Activated gamma-delta T cell (primary cell): ENCODE data around the gene PBX4.

Experiments
- DNase-seq: peaks from one replicate; lab custom pipeline; 2025; lab: John Stamatoyannopoulos, UW

PBX4 gene

DNA sequence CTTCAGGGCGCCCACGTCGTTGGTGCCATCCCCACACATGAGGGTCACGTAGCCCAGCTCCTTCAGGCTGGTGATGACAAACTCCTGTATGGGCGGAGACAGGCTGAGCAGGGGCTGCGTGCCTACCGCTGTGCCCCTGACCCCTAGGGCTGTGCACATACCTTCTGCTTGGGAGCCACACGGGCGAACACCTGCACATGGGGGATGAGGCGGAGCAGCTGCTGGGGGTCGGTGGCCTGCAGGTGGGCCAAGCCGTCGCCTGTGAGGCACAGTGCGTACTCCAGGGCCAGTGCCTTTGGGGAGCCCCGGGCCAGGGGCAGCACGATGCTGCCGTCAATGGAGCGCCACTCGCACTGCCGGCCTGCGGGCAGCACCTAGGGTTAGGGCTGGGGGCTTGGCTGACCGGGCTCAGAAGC lies 31.1 kb upstream of the PBX4 start:
- DNase-seq = no peak

DNA sequence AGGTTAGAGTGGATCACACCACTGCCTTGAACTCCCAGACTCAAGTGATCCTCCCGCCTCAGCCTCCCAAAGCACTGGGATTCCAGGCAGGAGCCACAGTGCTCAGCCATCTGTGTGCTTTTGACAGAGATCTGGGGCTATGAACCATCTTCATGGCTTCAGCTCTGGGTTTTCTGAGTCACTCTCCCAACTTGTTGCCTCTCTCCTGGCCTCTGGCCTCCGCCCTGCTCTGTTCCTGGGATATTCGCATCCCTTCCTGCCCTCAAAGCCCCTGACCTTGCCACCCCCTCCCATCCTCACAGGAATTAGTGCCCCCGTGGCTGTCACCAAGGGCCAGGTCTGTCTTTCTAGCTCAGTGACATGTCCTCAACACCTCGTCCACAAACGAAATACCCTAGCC lies 30.7 kb upstream of the PBX4 start:
- DNase-seq = no peak

DNA sequence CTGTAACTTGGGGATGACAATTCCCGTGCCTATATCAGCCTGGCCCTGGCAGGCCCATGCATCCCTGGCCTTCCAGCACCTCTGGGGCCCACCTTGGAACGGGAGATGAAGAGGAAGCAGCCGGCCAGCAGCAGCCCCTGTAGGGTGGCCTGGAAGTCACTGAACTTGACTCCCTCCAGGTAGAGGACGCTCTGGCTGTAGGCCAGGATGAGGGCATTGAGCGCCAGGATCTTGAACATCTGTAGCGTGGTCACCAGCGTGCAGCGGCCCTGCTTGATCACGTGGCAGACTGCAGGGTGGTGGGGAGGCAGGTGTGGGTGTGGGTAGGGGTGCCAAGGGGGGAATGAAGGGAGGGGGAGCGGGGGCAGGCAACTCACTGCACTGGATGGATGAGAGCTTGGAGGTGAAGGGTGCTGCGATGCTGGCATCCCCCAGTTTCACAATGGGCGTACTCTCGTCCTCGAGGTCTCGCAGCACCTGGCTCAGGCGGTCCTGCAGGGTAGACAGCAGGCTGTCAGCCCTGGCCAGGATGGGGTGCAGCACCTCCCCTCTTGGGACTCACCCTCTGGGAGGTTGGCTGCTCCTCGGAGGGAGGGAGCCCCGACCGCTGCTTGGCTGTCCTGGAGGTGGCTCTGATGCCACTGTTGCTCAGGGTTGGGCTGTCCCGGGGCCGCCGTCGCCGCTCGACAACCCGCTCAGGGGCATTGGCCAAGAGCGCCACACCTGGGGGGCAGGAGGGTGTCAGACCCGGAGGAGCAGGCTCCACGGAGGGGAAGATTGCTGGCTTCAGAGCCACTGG lies 28.7 kb upstream of the PBX4 start:
- DNase-seq = no peak

DNA sequence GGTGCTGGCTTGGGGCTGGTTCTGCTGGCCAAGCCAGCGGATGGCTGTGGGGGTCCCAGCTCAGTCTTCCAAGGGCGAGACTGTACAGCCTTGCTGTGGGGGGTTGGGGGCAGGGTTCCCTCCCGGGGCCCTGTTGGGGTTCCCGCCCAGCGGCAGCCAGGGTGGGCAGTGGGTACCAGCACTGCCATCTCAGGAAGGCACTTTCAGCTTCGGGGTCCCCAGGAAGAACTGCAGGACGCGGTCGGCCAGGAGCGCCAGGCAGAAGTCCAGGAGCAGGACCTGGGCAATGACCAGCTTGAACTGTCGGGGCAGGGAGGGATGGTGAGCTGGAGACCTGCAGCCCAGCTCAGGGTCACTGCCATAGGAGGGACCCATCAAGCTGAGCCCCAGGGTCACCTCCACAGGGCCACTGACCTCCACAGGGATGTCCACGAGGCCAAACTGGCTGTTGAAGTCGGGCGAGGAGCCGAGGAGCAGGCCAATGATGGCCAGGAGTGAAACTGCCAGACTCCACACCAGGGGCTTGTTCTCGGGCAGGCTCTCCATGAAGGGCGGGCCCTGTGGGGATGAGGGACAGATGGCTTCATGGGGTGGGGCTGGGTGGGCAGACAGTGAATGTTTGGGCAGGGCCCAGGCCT lies 26.9 kb upstream of the PBX4 start:
- no peak for DNase-seq

DNA sequence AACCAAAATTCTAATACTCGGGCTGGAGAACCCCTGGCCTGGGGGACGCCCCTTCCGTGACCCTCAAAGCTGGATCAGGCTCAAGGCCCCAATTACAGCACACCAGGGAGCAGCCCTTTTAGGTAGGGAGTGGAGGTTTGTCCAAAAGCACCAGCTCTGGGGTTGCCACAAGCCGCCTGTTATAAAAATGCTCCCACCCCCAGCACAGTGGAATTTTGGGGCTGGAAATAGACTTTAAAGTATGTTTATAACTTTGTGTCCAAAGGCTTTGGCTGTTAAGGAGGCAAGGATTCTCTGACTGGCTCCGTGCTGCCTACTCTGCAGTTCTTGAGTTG lies 25.5 kb upstream of the PBX4 start:
- DNase-seq = no peak

DNA sequence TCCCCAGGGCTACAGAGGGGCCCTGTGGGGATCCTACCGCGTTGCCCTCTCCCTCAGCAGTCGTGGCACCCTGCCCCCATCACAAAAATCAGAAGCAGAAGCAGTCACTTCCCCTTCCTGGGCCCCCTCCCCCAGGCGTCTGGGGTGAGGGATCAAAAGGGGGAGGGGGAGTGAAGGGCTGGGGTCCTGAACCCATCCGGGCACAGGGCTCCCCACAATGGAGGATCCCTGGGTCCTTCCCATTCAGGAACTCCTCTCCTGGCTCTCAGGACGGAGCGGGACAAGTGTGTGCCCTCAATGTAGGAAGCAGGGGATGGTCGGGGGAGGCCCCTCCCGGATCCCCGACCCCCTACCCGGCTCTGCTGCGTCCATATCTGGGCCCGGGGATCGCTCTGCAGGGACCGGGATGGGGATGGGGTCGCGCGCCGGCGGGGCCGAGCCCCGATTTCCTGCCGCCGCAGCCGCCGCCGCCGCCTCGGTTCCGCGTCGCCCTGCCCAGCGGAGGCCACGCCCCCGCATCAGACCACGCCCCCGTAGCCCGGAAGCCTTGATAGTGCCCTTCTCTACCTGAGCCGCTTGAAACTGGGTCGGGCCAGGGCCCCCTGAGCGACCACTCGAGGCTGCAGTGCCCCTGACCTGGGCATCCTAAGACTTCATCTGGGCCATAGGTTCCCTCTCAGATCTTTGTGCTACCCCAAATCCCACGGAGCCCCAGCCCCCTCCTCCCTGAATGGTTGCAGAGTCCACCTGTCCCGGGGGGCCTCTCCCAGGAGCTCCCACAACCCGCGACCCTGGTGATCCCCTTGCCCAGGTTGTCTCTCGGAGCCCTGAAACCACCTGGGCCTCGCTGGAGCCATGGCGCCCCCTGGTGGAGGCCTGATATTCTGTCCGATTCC lies 24.9 kb upstream of the PBX4 start, which contains the start of gene GMIP:
GMIP (minus strand) TSS at position 500 of the 896 bp plus-strand sequence; CDS start at position 372, 128 bp downstream.
- peak; percentile 74 for DNase-seq

DNA sequence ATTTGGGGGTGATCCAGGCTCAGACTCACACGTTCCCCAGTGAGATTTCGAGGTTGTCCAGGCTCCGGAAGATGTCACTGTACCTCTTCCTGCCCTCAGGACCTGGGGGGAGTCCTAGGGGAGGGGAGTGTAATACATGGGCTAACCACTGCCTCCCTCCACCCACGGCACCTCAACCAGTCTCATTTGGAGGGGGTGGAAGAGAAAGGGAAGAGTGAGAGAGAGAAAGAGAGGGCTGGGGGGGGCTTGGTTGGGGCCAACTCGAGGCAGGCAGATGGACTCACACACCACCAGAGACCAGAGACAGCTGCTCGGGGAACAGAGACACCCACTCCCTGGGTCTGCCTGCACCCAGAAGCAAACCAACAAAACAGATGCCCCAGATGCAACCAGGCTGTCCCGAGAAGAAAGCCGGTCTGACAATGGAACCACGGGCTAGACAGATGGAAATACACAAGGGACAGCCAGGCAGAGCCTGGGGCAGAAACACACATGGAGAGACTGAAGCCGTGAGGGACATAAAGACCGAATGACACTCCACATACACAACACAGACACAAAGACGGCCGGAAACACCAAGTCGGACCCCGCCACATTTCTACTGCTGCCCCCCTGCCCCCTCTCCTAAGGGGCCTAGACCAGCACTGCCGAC lies 24.1 kb upstream of the PBX4 start:
- no peak for DNase-seq

DNA sequence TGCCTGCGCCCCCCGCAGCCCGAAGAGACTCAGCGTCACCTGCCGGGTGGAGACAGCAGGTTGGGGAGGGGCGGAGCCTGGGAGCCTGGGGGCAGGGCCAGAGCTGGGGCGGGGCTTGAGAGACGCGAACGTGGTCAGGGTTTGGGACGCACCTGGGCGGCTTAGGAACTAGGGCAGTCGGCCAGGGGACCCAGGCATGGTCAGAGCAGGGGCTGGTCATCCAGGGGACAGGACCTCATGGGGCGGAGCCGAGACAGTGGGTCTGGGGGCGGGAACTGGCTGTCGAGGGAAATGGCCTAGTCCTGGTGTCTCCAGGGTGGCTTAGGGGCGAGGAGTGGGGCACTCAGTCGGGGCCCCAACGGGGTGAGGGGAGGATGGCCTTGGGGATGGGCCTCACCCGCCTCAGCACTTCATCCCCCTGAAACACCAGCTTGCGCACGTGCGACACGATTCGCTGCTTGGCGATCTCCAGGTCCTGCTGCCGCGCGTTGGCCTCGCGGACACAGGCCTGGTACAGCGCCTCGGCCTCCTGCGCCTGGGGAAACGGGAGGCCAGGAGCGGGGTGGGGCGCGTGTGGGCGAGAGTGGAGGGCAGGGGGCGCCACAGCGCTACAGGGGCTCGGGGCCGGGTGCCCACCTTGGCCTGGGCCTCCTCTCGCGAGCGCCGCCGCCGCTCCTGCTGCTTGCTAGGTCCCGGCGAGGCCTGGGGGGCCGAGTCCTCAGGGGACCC lies 19.2 kb upstream of the PBX4 start:
- no peak for DNase-seq

DNA sequence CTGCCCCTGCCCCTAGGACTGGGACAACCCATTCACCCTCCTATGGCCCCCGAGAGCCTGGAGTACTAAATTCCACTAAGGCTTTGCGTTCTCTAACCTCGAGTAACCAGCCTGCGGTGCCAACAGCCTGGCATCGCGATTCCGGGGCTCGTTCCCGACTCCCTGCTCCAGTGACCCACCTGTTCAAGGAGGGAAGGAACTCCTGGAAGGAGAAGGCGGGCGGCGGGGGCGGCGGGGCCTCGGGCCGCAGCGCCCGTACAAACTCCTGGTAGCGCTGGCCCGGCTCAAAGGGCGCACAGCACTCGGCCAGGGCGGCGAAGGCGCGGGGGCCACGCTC lies 18.7 kb upstream of the PBX4 start:
- DNase-seq = no peak

DNA sequence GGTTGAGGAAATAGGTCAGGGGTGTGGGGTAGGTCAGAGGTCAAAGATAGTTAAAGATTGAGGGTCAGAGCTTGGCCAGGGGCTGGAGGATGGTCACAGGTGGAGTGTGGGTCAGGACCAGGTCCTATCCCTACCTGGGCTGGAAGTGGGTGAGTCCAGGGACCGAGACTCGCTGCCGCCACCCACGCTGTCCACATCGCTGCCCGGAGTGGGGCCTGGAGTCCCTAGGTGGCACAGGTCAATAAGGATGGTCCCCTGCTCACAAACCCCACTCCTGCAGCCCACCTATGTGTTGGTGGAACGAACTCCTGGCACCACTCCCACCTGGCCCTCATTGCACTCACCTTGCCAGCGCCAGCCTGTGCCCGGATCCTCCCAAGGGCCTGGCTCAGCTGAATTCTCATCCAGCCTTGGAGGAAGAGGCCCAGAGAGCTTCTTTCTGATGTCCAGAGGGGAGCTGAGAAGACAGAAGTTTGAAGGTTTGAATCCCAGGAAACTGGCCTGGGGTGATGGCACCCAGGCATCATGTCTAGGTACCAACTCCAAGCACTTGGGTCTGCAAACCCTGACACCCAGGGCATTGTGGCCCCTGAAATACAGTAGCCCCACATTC lies 18.2 kb upstream of the PBX4 start:
- DNase-seq = no peak

DNA sequence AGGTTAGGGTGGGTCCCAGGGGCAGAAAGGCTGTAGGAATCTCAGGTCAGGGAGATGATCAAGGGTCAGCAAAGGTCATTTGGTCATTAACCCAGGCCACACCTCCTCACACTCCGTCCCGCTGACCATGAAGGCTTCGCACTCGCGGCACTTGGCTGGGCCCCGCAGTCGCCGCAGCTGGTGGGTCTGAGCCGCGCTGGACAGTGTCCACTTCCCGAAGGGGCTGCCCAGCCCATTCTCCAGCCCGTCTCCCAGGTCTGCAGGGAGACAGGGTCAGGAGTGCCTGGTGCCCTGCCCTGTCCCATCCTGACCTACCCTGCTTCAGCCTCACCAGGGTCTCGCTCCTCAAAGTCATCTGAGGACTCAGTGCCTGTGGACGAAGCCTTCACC lies 16.8 kb upstream of the PBX4 start:
- DNase-seq = no peak

DNA sequence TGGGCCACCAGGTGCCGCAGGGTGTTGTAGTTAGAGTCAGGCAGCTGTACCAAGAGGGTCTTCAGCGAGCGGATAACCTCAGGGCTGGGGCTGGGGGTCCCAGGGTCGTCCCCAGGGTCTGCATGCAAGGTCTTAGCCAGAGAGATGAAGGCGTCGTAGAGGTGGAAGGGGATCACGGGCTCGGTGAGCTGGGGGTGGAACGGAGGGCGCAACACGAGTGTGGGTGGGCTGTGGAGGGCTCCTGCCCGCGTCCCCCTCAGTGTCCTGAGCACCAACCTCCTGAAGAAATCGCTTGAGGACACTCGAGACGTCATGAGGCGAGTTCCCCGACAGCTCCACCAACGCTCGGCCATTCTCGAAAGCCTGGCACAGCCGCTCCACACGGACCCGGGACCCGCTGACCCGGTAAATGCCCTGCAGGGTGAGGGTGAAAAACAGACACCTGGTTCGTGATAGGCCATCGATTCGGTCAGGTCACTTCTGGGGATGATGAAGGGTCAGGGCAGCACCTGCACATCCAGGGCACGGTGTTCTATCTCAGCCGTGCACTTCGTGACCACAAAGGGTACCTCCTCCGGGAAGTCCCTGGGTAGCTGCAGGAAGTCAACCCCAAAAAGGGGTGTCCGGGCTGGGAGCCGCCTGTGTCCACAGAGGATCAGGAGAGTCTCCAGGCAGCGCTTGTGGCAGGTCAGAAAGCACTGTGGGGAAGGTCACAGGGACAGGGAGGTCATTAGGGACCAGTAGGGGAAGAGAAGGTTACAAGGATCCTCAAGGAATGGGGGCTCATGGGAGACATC lies 16.2 kb upstream of the PBX4 start:
- DNase-seq = no peak

DNA sequence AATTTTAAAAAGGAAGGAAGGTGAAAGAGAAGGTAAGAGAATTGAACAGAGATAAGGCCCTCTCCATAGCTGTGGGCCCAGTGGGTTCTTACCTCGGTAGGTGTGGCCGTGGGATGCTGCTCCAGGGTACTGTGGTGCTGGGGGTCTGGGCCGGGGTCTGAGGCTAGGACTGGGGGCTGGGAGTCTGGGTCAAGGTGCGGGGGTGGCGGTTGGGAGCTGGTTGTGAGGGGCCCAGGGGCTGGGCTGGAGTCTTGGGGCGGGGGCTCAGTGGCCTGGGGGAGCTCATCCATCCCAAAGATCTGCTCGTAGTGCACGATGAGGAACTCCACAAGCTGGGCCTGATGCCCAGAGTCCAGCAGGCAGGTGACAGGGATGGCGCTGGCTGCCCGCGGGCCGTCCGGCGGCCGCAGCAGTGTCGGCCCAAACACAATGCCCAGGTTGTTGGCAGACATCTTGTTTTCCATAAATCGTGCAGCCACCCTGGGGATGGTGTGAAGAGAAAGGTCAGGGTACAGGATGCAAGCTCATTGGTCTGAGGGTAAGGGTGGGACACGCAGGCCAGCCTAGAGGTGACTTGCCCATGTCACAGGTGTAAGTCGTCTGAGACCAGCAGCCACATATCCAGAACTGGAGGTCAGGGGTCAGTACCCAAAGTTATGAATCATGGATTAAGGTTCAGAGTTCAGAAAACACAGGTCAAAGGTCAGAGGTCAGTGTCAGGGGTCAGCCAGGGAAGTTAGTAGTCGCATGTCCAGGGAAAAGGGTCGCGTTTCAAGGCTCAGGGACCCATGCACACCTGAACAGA lies 15.4 kb upstream of the PBX4 start:
- DNase-seq = no peak

DNA sequence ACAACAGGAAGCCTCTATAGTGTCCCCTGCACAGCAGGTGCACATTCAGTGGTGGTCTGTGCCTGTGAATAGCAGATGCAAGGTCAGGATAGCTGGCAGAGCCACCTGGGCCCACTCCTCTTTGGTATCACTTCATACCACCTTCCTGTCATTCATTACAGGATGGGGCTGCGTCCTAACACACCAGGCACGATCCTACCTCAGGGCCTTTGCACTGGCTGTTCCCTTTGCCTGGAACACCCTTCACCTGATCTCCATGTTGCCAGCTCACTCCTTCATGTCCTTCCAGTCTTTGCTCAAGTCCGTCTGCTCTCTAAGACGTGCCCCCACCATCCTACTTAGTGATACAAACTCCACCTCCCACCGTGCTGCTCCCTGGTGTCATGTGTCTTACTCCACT lies 14.2 kb upstream of the PBX4 start:
- no peak for DNase-seq

DNA sequence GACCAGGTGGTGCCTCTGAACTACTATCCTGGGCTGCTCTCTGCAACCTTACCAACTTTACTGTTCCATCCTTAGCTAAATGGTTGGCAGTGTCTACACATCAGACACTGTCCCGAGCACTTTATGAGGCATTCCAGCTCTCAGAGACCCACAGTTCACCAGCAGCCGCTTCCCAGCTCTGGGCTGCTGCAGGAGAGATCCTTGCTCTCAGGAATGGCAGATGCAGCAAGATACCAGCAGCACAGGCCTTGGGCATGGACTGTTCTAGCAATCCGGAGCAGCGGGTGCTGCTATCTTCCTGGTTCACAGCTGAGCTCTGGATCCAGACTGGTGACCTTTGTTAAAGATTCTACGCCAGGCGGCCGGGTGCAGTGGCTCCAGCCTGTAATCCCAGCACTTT lies 12.9 kb upstream of the PBX4 start:
- no peak for DNase-seq

DNA sequence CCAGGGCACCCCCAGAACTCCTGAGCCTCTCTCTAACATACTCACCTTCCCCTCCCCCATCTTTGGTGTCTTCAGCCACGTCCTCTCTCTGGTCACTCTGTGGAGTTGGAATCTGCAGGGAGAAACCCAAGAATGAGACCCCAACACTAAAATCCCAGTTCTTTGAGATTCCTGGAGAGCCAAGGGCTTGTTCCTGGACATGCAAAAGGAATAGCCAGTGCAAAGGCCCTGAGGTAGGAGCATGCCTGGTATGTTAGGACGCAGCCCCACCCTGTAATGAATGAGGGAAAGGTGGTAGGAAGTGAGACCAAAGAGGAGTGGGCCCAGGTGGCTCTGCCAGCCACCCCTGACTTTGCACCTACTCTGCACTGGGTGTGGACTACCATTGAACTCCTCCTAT lies 11.9 kb upstream of the PBX4 start:
- no peak for DNase-seq

DNA sequence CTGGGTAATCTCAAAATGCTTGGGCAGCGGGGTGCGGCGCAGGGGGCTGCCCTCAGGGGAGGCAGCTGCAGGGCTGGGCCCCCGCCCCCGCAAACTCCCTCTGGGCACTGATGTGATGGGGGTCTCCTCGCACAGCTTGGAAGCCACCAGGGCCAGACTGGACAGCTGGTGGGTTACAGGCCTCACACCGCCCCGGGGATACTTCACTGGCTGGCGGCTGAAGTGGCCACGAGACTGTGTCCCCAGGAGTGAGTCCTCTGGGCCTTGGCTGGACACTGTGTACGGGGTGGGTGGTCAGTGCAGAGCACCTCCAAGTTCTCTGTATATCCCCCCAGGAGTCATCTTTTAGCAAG lies 11.6 kb upstream of the PBX4 start:
- DNase-seq = no peak

DNA sequence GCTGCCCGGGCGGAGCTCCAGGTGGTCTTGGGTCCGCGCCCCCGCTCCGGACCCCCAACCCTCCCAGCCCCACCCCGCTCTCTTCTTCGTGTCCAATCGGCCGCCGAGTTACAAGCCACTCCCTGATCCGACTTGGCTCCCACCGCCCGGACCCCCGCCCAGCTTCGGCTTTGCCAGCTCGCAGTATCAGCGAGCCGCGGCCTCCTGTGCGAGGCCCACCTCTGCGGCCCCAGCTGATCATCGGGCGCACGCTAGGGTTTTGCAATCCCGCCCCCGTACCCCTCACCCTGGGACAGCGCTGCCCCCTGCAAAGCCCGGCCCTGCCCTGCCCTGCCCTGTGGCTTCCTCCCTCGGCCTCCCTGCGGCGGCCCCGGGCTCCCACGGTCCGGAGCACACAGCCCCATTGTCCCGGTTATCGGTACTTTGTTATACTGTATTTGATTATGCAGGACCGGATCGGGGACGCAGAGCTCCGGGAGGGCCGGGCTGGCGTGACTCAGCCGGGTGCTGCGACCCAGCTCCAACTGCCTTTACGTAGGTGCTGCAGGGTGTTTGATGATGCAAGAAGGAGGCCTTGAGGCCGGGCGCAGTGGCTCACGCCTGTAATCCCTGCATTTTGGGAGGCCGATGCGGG lies 10.1 kb upstream of the PBX4 start:
- DNase-seq = peak; percentile 56
